Heart left ventricle (tissue), 16 donors: Measurements from ENCODE around the gene BLOC1S1. TPM values are rescaled to one million over a fixed set of nuclear protein-coding genes. Genes with fewer than 3 reads are reported as not detected.

Source experiments
- ATAC-seq, 4 donors: fragments of 200-7000 bp; cut with Tn5 transposase; one replicate each; pipeline ENCODE4 v1.9.1; 2020 to 2022; ENCODE audit warnings: moderate library complexity in 4 of 4, mild to moderate bottlenecking in 3 of 4, moderate number of reproducible peaks in 1 of 4
- DNase-seq, 5 donors: peaks; one replicate each; pipeline ENCODE4 v3.0.0-alpha.2; 2020
- H3K27ac ChIP-seq, 12 donors: fragments of 200-600 bp; sonication (generic) in 4 of 12; one replicate each; pipeline versions ENCODE4 v1.5.0 to v1.8.0; 2016 to 2022; ENCODE audit warnings: mild to moderate bottlenecking in 2 of 12
- H3K27me3 ChIP-seq, 9 donors: fragments of 200-600 bp; sonication (generic) in 2 of 9; one replicate each; pipeline versions ENCODE4 v1.5.1 to v1.8.0; 2016 to 2022; ENCODE audit warnings: mild to moderate bottlenecking in 3 of 9
- H3K36me3 ChIP-seq, 9 donors: fragments of 200-600 bp; sonication (generic) in 2 of 9; one replicate each; pipeline versions ENCODE4 v1.5.0 to v1.8.0; 2018 to 2022; ENCODE audit warnings: mild to moderate bottlenecking in 2 of 9
- H3K4me1 ChIP-seq, 12 donors: fragments of 200-600 bp; sonication (generic) in 4 of 12; one replicate each; pipeline versions ENCODE4 v1.5.0 to v1.8.0; 2016 to 2022; ENCODE audit warnings: mild to moderate bottlenecking in 3 of 12
- H3K4me3 ChIP-seq, 12 donors: fragments of 200-600 bp; sonication (generic) in 4 of 12; one replicate each; pipeline versions ENCODE4 v1.5.0 to v1.8.0; 2017 to 2022; ENCODE audit warnings: mild to moderate bottlenecking in 9 of 12, moderate library complexity in 4 of 12
- H3K9me3 ChIP-seq, 12 donors: fragments of 200-600 bp; sonication (generic) in 4 of 12; one replicate each; pipeline versions ENCODE4 v1.5.0 to v1.8.0; 2016 to 2022; ENCODE audit warnings: mild to moderate bottlenecking in 1 of 12
- CTCF ChIP-seq, 12 donors: fragments of 200-600 bp; sonication (generic) in 4 of 12; IDR thresholded peaks; one replicate each; pipeline versions ENCODE4 v1.5.0 to v1.8.0; 2018 to 2022; ENCODE audit warnings: antibody characterized with exemption in 12 of 12, mild to moderate bottlenecking in 5 of 12
- POLR2A ChIP-seq, 2 donors: fragments of 450-650 bp; IDR thresholded peaks; one replicate each; pipeline ENCODE4 v1.6.1; 2017; ENCODE audit warnings: antibody characterized with exemption in 2 of 2, mild to moderate bottlenecking in 2 of 2, moderate library complexity in 2 of 2
- WGBS, 4 donors: extraction: QIAGEN DNeasy Blood & Tissue Kit in 2 of 4; methylation state at CpG; one replicate each; pipeline versions ENCODE4 v1.1.5 to v1.1.7; 2013 to 2018; 5-methylcytosine and 5-hydroxymethylcytosine counted together
- intact Hi-C, 10 donors: fragments of 100-400 bp; cut with DNase I; formaldehyde crosslinking; loops; one replicate each; pipeline versions ENCODE4 v1.11.1 to v1.14.2; 2022
- polyA plus RNA-seq, 2 donors: library from polyadenylated mRNA; stranded (reverse); fragments of 200-250 nt; gene quantifications; one replicate each; pipeline ENCODE4 v1.2.3, GENCODE V29; 2013
- total RNA-seq, 9 donors: library from RNA; depleted of rRNA in 2 of 9; stranded (reverse); fragments of >200 nt in 2 of 9; fragmentation: NEBNext Ultra II Directional in 3 of 9; extraction: Animal tissue kit (Norgen Biotek cat#: 25700) in 3 of 9; gene quantifications; one replicate each; pipeline versions ENCODE4 v1.1.0 to v1.2.4, GENCODE V29; 2016 to 2023
- donor health status: ischemic (EF 13 %, LVEDD 7.1; RV severe dilation, severe dysfunction).
- donor health status: healthy with polysubstance abuse.
- donor health status: DM: no; HTN: yes; CAD: no.
- donor health status: DM: no; HTN: no; CAD: no.
- donor health status: ischemic (EF 25% LVEDD 6.9; RV normal size, moderate dysfunction).
- donor health status: ischemic (EF 25% LVEDD 5.7; RV mildly dilated, moderate dysfunction).
- donor health status: healthy.
- donor health status: DM: yes; HTN: yes; CAD: no.
- donor health status: ischemic (EF 35%, LVEDD 5.7; RV mildly dilated, moderate dysfunction).
- donor health status: nonischemic (EF 11% LVEDD 7.7; RV severe dilation, severe dysfunction).
- donor health status: DM: yes; HTN: yes; CAD: no.
- donor health status: PGD.
- donor health status: ischemic (EF 29% LVEDD 5.4; RV normal size, mild dysfunction).
- donor health status: nonischemic (EF 23%, LVEDD 6.1; RV moderate dilation, normal function).

BLOC1S1 gene
- total and polyA plus RNA-seq, 11 donors, result 71.3 to 314 (median 132) TPM

DNA sequence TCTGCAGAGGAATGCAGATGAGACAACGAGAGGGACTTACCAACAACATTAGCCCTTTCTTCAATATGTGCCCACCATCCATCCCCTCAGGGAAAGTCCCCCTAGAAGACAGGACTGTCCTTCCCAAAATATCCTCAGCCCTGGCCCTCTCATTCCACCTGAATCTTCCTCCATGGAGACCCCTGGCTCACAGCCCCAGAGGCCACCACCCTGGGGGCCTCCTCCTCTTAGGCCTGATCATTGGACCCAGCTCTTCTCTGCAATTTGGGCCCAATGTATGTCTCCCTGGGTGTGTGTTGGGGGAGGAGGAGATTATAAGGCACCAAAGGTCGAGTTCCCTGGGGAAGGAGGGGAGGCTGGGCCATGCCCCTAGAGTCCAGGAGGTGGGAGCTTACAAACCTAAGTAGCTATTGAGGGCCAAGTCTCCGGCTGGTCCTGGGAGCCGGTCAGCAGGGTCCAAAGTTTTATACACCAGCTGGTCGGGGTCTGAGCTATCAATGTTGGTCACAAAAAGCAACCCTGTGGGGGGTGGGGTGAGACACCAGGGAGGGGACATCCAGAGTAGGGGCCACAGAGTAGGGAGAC is 16.3 kb upstream of the BLOC1S1 start:
- no peaks in the 10 kb centered on the region for H3K27me3 ChIP-seq
- DNase-seq (no peak), ATAC-seq (no peak)
- H3K9me3 ChIP-seq, result no peaks in the 10 kb centered on the region
- intact Hi-C loops, result loop anchor here in 1 of 10 donors (5.0 kb wide), 1 partner anchor 42 kb away; no protein-coding TSS in a partner anchor
- no peak overlapping the region for H3K4me3 ChIP-seq
- H3K27ac ChIP-seq, result peak overlapping the region in 8 of 12 donors; percentile 1 to 99 (median 46)
- TF ChIP-seq POLR2A (IDR thresholded peaks at IDR 0.05), result no peak
- TF ChIP-seq CTCF (IDR thresholded peaks at IDR 0.05), result no peak
- peaks cover 0 to 55% (median 25%) of the 10 kb centered on the region in 12 donors for H3K4me1 ChIP-seq
- 66 to 85% (median 72%) methylated on average over 5 of the region's 5 CpGs for WGBS, 4 donors
- peaks cover 0 to 70% (median 33%) of the 10 kb centered on the region in 9 donors for H3K36me3 ChIP-seq

GRCh38 chr12:55700255-55701018 is 15.4 kb upstream of the BLOC1S1 start:
- Histone ChIP-seq H3K36me3 (peaks cover 0 to 61% (median 24%) of the 10 kb centered on the region in 9 donors), H3K9me3 (no peaks in the 10 kb centered on the region), H3K27me3 (no peaks in the 10 kb centered on the region), H3K27ac (peak overlapping the region in 10 of 12 donors; percentile 6 to 99 (median 46)), H3K4me1 (peaks cover 0 to 61% (median 27%) of the 10 kb centered on the region in 12 donors), H3K4me3 (no peak overlapping the region)
- TF ChIP-seq CTCF (IDR thresholded peaks at IDR 0.05) (no peak), POLR2A (IDR thresholded peaks at IDR 0.05) (no peak)
- WGBS, 4 donors, result 59 to 71% (median 67%) methylated on average over 19 to 21 of the region's 21 CpGs
- ATAC-seq (peak; percentile 7 to 34 (median 30)), DNase-seq (peak in 3 of 5 donors; percentile 51 to 74 (median 67))
- intact Hi-C loops, result loop anchor here in 1 of 10 donors (5.0 kb wide), 1 partner anchor 43 kb away; no protein-coding TSS in a partner anchor

GRCh38 chr12:55702861-55703260 is 13.0 kb upstream of the BLOC1S1 start:
- peak in 1 of 4 donors; percentile 0 for ATAC-seq
- TF ChIP-seq CTCF (IDR thresholded peaks at IDR 0.05) (no peak), POLR2A (IDR thresholded peaks at IDR 0.05) (no peak)
- Histone ChIP-seq H3K27ac (peak overlapping the region; percentile 65 to 99 (median 92)), H3K36me3 (peaks cover 0 to 37% (median 3%) of the 10 kb centered on the region in 9 donors), H3K4me3 (peak overlapping the region in 8 of 12 donors; percentile 9 to 87 (median 74)), H3K9me3 (no peaks in the 10 kb centered on the region), H3K27me3 (no peaks in the 10 kb centered on the region), H3K4me1 (peaks cover 4 to 77% (median 27%) of the 10 kb centered on the region in 12 donors)
- peak in 2 of 5 donors; percentile 27 to 33 for DNase-seq
- intact Hi-C loops, result loop anchor here in 1 of 10 donors (5.0 kb wide), 1 partner anchor 46 kb away; no protein-coding TSS in a partner anchor
- WGBS, 4 donors, result 29 to 72% (median 67%) methylated on average over 8 of the region's 8 CpGs

DNA sequence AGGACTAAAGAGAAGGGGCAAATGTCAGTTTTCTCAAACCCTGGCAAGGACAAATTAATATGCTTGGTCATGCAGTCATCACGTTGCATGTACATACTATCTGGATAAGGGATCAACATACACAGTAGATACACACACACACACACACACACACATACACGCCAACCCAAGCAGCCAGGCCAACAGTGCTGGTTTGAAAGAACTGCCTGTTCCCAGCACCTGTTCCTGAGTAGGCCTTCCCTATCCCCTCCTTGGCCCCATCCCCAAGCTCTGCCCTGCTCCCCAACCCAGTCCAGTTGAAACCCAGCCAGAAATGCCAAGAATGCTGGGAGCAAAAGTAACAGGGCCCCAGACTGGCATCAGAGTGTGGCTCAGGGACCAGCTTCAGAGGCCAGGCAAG is 12.6 kb upstream of the BLOC1S1 start:
- no peak for TF ChIP-seq CTCF (IDR thresholded peaks at IDR 0.05)
- no peak for TF ChIP-seq POLR2A (IDR thresholded peaks at IDR 0.05)
- peak overlapping the region; percentile 65 to 99 (median 92) for H3K27ac ChIP-seq
- H3K4me3 ChIP-seq, result peak overlapping the region in 10 of 12 donors; percentile 48 to 87 (median 73)
- H3K36me3 ChIP-seq, result peaks cover 0 to 33% (median 0%) of the 10 kb centered on the region in 9 donors
- H3K27me3 ChIP-seq, result no peaks in the 10 kb centered on the region
- peak; percentile 45 to 58 (median 50) for ATAC-seq
- DNase-seq, result peak in 4 of 5 donors; percentile 66 to 86 (median 72)
- no peaks in the 10 kb centered on the region for H3K9me3 ChIP-seq
- intact Hi-C loops, result loop anchor here in 1 of 10 donors (5.0 kb wide), 1 partner anchor 46 kb away; no protein-coding TSS in a partner anchor
- H3K4me1 ChIP-seq, result peaks cover 4 to 79% (median 29%) of the 10 kb centered on the region in 12 donors
- WGBS, 4 donors, result 36 to 55% (median 53%) methylated on average over 2 of the region's 2 CpGs
